ENCODE results near the gene COX8A.

DNA sequence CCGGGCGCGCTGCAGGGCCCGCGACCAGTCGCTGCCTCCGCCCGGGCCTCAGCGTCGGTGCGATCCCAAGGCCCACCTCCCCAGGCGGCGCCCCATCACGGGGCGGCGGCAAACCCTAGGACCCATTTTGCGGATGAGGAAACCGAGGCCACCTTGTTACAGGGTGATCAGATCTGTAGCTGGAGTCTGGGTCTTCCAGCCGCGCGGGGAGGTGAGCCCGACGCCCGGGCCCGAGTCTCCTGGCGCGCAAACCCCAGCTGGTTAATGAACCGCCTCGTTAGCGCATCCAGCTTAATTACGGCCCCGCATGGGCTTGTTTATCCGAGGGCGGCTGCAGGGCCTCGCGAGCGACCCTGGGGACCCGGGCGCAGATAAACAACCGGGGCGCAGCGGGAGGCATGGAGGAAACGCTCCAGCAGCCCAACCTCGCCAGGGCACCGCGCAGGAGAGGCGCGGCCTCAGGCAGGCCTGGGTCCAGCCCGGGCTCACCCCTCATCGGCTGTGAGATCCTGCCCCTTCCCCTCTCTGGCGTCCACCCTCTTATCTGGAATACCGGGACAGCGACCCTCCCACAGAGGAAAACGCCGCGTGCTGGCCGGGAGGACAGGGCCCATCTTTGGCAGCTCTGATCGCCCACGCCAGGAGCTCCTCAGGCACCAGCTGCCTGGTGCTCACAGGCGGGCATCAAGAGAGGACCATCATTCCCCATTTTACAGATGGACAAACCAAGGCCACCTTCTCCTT, 26.5 kb downstream of the COX8A start:
- TF ChIP-seq, protein P1, sequence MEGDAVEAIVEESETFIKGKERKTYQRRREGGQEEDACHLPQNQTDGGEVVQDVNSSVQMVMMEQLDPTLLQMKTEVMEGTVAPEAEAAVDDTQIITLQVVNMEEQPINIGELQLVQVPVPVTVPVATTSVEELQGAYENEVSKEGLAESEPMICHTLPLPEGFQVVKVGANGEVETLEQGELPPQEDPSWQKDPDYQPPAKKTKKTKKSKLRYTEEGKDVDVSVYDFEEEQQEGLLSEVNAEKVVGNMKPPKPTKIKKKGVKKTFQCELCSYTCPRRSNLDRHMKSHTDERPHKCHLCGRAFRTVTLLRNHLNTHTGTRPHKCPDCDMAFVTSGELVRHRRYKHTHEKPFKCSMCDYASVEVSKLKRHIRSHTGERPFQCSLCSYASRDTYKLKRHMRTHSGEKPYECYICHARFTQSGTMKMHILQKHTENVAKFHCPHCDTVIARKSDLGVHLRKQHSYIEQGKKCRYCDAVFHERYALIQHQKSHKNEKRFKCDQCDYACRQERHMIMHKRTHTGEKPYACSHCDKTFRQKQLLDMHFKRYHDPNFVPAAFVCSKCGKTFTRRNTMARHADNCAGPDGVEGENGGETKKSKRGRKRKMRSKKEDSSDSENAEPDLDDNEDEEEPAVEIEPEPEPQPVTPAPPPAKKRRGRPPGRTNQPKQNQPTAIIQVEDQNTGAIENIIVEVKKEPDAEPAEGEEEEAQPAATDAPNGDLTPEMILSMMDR (IDR thresholded peaks at IDR 0.05), result peak in 2 of 4 experiments; percentile 5 to 36
- TF ChIP-seq POLR2A (IDR thresholded peaks at IDR 0.05), result no peak
- no peak for TF ChIP-seq EP300 (IDR thresholded peaks at IDR 0.05)

Measured in sigmoid colon (tissue), 4 donors.